ENCODE results near the gene NOTCH2.

Gene NOTCH2

DNA sequence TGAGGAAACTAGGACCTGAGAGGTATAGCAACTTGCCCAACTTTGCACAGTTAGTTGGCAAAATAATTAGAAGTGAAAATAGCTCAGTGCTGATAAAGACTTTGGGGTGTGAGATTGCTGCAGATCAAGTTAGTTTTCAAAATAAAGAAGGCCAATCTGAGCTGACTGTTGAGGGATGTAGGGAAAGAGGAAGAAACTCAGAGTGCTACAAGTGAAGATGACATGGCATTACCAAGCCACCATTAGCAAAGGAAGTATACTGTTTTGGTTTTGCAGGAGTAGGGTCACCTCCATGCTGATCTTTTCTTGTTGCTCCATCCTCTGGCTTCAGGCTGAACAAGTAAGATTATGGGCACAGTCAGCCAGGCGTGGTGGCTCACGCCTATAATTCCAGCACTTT, 94.5 kb downstream of the NOTCH2 start:
- no peak for DNase-seq (ENCODE audit: low read depth in 2 of 2)

GRCh38 chr1:119974013-119974412, 95.4 kb downstream of the NOTCH2 start:
- DNase-seq (ENCODE audit: low read depth in 2 of 2): no peak

DNA sequence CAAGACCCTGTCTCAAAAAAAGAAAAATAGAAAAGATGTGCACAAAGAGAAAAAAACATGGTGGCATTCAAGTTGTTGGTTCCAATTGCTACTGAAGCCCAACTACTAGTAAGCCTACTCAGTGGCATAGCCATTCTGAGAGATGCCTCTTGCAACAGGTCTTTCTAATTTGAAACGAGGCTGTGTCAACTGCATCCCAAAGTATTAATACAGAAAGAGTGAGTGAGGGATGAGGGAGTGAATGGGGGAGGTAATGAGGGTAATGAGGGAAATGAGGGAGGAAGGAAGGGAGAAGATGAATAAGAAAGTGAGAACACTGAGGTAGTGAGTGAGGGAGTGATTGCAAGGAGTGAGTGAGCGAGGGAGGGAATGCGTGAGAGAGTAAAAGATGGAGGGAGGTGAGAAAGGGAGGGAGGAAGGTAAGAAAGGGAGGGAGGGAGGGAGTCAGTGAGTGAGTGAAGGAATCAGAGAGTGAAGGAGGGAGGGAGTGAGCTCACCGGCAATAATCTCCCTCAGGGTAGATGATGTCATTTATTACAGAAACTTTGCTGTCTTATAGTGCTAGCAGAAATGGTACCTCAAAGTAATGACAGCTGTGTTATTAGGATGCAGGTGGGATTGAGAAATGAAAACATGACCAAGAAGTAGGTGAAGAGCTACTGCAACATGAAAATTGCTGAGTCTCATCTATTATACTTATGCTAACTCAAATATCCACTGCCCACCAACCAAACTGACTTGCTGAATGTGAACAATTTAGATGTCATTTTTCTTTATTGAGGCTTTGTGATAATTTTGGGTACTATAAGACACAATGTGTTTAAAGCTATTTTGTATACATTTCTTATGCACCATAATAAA, 97.5 kb downstream of the NOTCH2 start:
- DNase-seq (ENCODE audit: low read depth in 2 of 2): no peak

GRCh38 chr1:119968601-119969000, 100.9 kb downstream of the NOTCH2 start:
- no peak for DNase-seq (ENCODE audit: low read depth in 2 of 2)

DNA sequence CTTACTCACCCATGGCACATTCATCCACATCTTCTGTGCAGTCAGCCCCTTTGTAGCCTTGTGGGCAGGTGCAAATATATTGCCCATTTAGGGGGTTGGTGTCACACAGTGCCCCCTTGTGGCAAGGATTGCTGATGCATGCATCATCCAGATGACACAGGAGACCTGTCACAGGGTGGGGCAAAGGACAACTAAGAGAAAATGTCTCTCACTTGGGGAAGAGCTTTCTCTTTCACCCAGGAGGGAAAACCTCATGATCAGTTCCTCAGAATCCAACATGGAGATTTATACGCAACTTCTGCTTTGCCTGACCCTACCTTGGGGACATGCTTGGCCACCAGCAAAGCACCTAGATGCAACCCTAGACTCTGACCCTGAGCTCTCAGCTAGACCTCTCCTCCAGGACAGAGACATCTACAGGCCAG, 101.4 kb downstream of the NOTCH2 start:
- DNase-seq (ENCODE audit: low read depth in 2 of 2): peak; percentile 38 to 66

DNA sequence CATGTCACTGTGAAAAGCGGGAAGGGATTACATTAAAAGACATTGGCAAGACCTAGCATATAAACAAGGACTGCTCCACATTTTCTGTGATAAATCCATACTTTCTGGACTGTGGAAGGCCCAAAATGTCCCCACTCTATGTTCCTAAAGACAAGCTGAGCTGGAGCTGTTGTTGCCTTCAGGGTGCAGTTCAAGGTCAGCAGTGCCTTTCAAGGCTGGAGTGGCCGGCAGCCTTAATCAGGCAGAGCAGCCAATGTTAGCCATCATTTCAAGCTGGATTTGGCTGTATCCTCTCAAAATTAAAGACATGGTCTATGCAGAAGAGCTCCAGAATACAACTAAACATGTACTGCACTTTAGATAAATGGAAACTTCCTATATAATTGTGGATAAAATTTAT, 102.8 kb downstream of the NOTCH2 start:
- no peak for DNase-seq (ENCODE audit: low read depth in 2 of 2)

DNA sequence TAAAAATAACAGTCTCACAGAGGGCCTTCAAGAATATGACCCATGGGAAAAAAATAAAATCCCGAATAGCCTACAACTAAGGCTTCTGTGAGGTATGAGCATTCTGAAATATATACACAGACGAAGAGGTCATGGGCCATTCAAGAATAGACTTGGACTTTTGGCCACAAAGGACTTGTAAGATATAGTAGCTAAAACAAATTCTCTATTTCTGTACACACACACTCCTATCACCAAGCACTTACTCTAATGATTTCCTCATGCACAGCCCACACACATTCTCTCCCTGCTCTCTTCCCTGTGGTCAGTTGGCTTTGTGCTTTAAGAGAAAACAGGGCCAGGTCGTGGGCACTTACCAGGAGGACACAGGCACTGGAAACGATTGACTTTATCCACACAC, 103.4 kb downstream of the NOTCH2 start:
- no peak for DNase-seq (ENCODE audit: low read depth in 2 of 2)

DNA sequence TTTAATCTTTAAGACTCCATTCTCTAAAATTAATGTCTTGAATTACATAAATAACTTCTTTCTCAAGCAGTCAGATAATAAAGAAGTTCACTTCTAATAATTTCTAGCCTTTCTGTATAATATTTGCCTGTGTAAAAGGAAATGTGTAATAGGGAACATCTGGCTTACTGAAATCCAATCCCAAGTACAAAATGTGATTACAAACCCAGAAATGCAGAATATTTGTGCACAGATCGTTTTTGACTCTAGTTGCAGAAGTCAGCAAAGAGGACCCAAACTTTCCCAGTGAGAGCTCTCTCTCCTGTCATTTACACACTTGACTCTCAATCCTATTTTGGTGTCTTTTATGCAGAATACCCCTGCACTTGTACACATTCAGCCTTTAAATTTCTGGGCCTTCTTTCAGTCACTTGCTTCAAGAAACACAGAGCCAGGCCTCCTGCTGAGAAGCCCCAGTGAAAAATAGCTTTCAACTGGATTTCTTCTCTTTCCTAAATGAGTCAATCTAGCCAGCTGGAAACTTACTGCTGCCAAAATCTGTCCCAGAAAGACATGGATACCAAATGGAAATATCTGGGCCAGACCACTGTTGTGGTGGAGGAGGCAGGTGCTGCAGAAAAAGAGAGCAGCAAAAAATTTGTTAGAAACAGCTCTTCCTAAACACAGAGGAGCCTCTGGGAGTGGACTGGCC, 104.6 kb downstream of the NOTCH2 start:
- no peak for DNase-seq (ENCODE audit: low read depth in 2 of 2)

- DNase-seq (ENCODE audit: low read depth in 2 of 2): no peak
Observed at GRCh38 chr1:119962296-119962968, 107.0 kb downstream of the NOTCH2 start.

- DNase-seq (ENCODE audit: low read depth in 2 of 2): no peak
Observed at GRCh38 chr1:119960501-119960900, 109.0 kb downstream of the NOTCH2 start.

- no peak for DNase-seq (ENCODE audit: low read depth in 2 of 2)
Observed at GRCh38 chr1:119959268-119960220, 109.9 kb downstream of the NOTCH2 start.

DNA sequence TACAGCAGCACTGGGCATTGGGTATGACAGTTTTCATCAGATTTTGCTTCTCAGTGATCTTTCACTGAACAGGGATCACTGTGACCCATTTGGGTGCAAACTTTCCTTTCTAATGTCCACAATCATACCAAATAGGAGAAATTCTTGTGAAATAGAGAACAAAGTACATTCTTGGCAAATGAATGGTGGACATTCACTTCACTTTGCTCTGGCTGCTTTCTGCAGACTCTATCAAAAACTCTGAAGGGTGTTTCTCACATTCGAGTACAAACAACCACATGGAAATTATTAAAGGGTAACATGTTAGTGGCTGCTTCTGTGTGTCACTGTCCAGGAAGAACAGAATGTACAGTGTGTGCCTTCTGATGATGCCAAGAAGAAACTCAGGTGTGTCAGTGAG, 111.2 kb downstream of the NOTCH2 start:
- DNase-seq (ENCODE audit: low read depth in 2 of 2): no peak

DNA sequence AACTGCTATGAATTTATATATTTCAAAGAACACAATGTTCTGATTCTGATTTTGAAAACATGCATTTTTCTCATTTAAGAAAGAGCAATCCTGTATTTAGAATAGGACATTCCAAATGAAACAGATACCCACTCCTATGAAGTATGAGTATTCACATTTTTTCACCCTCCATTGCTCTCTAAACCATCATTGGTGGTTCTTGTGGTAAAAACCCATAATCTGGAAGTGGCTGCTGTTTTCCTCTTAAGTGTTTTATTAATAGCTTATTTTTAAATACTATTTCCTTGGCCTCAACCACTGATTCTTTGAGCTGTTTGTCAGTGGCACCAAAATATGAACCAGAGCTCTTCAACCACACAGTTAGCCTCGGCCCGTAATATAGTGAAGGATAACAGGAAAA, 113.2 kb downstream of the NOTCH2 start:
- no peak for DNase-seq (ENCODE audit: low read depth in 2 of 2)

DNA sequence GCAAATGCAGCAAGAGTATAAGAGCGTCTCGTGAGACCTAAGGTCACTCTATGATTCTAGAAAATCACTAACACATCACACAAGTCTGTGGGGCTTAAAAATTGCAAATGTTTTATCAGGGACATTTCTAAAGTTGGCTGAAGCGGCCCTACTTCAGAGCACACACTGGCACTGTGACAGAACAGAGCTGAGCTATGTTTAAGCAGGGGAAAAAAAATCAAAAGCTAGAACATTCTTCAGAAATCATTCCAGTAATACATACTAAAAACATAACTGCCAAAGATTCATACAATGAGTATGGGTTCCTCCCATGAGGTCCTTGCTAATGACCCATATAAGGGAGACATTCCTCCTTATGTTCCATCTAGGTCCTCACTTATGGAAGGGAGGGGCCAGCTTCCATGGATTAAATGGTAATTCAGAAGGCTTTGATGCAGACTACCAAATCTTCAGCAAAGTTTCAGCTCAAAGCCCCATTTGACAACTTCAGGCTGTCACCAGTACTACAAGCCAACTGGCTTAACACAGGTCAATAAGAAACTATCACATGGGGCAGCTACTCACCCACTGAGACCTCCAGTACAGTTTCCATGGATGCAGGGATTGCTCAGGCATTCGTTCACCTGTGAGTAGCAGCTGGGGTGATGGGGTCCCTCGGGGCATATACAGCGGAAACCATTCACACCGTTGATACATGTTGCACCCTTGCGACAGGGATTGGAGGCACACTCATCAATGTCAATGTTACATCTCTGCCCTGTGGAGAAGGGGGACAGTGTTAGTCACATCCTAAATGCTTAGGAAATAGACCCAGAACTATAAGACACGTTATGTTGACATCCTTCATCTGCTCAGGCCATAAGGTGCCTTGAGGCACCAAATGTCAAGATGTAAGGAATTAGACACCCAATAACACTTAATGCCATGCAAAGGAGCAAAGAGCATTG, 114.7 kb downstream of the NOTCH2 start:
- DNase-seq (ENCODE audit: low read depth in 2 of 2): no peak

- no peak for DNase-seq (ENCODE audit: low read depth in 2 of 2)
Observed at GRCh38 chr1:119953266-119953998, 116.0 kb downstream of the NOTCH2 start.

GRCh38 chr1:119952496-119952895, 117.0 kb downstream of the NOTCH2 start:
- DNase-seq (ENCODE audit: low read depth in 2 of 2): no peak

- DNase-seq (ENCODE audit: low read depth in 2 of 2): peak; percentile 12 to 34
Observed at GRCh38 chr1:119948342-119949214, 120.9 kb downstream of the NOTCH2 start.

GRCh38 chr1:119947468-119947867, 122.0 kb downstream of the NOTCH2 start:
- DNase-seq (ENCODE audit: low read depth in 2 of 2): no peak

DNA sequence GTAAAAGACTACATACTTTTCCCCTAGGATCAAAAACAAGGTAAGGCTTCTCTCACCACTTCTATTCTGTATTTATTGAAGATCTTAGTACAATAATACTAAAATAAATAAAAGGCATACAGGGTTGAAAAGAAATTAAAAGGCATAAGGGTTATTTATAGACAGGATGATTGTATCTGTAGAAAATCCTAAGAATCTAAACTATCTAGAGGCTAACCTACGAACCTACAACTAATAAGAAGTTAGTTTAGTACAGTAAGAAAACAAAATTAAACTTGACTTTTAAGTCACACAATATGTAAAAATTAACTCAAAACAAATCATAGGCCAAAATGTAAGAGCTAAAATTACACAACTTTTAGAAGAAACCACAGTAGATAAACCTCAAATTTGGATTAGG, 122.7 kb downstream of the NOTCH2 start:
- no peak for DNase-seq (ENCODE audit: low read depth in 2 of 2)

All from stimulated activated CD8-positive, alpha-beta memory T cell treated with anti-CD3 and anti-CD28 coated beads, Interleukin-15, amount 100 ng/mL, for 4 hours (primary cell).